CD14-positive monocyte (primary cell): ENCODE results near the gene HIBCH. TPM values are rescaled to one million over a fixed set of nuclear protein-coding genes. Genes with fewer than 3 reads are reported as not detected.

Source experiments
- DNase-seq, 3 donors: peaks; one replicate each; pipeline ENCODE4 v3.0.0-alpha.2; 2011 to 2022
- H2AFZ ChIP-seq: 2 replicates; pipeline ENCODE4 v1.6.0; 2012; ENCODE audit warnings: mild to moderate bottlenecking, low read depth, low read length, inconsistent platforms; ENCODE audit not compliant: insufficient read depth, poor library complexity, severe bottlenecking
- H3K27ac ChIP-seq, 2 donors: 1 replicate in 1 of 2; 2 replicates in 1 of 2; pipeline ENCODE4 v1.5.1; 2012 to 2013; ENCODE audit warnings: low read length in 2 of 2, control low read depth in 1 of 2, inconsistent platforms in 1 of 2, low read depth in 1 of 2, mild to moderate bottlenecking in 1 of 2
- H3K27me3 ChIP-seq, 2 donors: one replicate each; pipeline versions ENCODE4 v1.6.0 to v1.6.1; 2011 to 2013; ENCODE audit warnings: low read length in 2 of 2; ENCODE audit not compliant: control insufficient read depth in 2 of 2, insufficient read depth in 2 of 2
- H3K36me3 ChIP-seq, 2 donors: replicated peaks in 1 of 2; 1 replicate in 1 of 2; 2 replicates in 1 of 2; pipeline versions ENCODE4 v1.5.1 to v1.6.1; 2012 to 2013; ENCODE audit warnings: low read length in 2 of 2, control low read depth in 1 of 2, inconsistent platforms in 1 of 2, mild to moderate bottlenecking in 1 of 2; ENCODE audit not compliant: insufficient read depth in 2 of 2, control insufficient read depth in 1 of 2
- H3K4me1 ChIP-seq, 2 donors: 1 replicate in 1 of 2; 2 replicates in 1 of 2; pipeline versions ENCODE4 v1.5.1 to v1.6.1; 2012 to 2013; ENCODE audit warnings: low read length in 2 of 2, control low read depth in 1 of 2, inconsistent platforms in 1 of 2, mild to moderate bottlenecking in 1 of 2, moderate library complexity in 1 of 2; ENCODE audit not compliant: insufficient read depth in 2 of 2, control insufficient read depth in 1 of 2
- H3K4me2 ChIP-seq: replicated peaks from 2 replicates; pipeline ENCODE3; 2012; ENCODE audit warnings: low read length, moderate library complexity, mild to moderate bottlenecking; ENCODE audit not compliant: poor library complexity, severe bottlenecking; ENCODE audit errors: extremely low read depth
- H3K4me3 ChIP-seq, 3 experiments: fragments of 200-600 bp in 1 of 3; sonication (generic) in 1 of 3; replicated peaks in 1 of 3; 1 replicate in 2 of 3; 2 replicates in 1 of 3; pipeline ENCODE4 v1.5.1; 2011 to 2013; ENCODE audit warnings: low read length in 3 of 3, mild to moderate bottlenecking in 3 of 3, control low read depth in 2 of 3, low read depth in 2 of 3, inconsistent platforms in 1 of 3, moderate library complexity in 1 of 3
- H3K79me2 ChIP-seq: 2 replicates; pipeline ENCODE4 v1.6.0; 2012; ENCODE audit warnings: mild to moderate bottlenecking, control low read depth, inconsistent platforms, low read length, moderate library complexity; ENCODE audit not compliant: insufficient read depth
- H3K9ac ChIP-seq: 2 replicates; pipeline ENCODE4 v1.6.0; 2017; ENCODE audit warnings: low read length, mild to moderate bottlenecking; ENCODE audit not compliant: insufficient read depth, poor library complexity, severe bottlenecking
- H3K9me3 ChIP-seq, 2 donors: replicated peaks in 1 of 2; 1 replicate in 1 of 2; 2 replicates in 1 of 2; pipeline versions ENCODE4 v1.5.1 to v1.6.1; 2012 to 2013; ENCODE audit warnings: low read length in 2 of 2, control low read depth in 1 of 2; ENCODE audit not compliant: control insufficient read depth in 1 of 2, insufficient read depth in 1 of 2
- H4K20me1 ChIP-seq: 2 replicates; pipeline ENCODE4 v1.6.0; 2012; ENCODE audit warnings: mild to moderate bottlenecking, low read length, control low read depth, moderate library complexity; ENCODE audit not compliant: insufficient read depth
- H3K27ac Mint-ChIP-seq, 7 donors: one replicate each; pipeline ENCODE4 v1.8.0; 2020; ENCODE audit warnings: mild to moderate bottlenecking in 7 of 7, mixed read lengths in 7 of 7, moderate library complexity in 6 of 7, inconsistent platforms in 2 of 7
- H3K27me3 Mint-ChIP-seq, 3 donors: one replicate each; pipeline ENCODE4 v1.8.0; 2021 to 2022; ENCODE audit warnings: low read depth in 3 of 3, mild to moderate bottlenecking in 3 of 3, mixed read lengths in 3 of 3, moderate library complexity in 3 of 3, inconsistent platforms in 1 of 3
- H3K36me3 Mint-ChIP-seq, 2 donors: one replicate each; pipeline ENCODE4 v1.8.0; 2020; ENCODE audit warnings: mixed read lengths in 2 of 2, inconsistent platforms in 1 of 2, mild to moderate bottlenecking in 1 of 2
- H3K4me1 Mint-ChIP-seq: one replicate; pipeline ENCODE4 v1.8.0; 2020; ENCODE audit warnings: mild to moderate bottlenecking, mixed read lengths
- H3K4me3 Mint-ChIP-seq, 2 donors: one replicate each; pipeline ENCODE4 v1.8.0; 2020; ENCODE audit warnings: mild to moderate bottlenecking in 2 of 2, mixed read lengths in 2 of 2, moderate library complexity in 1 of 2
- H3K9me3 Mint-ChIP-seq, 7 donors: one replicate each; pipeline ENCODE4 v1.8.0; 2020 to 2022; ENCODE audit warnings: mixed read lengths in 7 of 7, mild to moderate bottlenecking in 6 of 7, moderate library complexity in 6 of 7, inconsistent platforms in 2 of 7
- WGBS: methylation state at CpG from one replicate; pipeline ENCODE4 v1.1.5; 2013; ENCODE audit warnings: missing lambda C conversion rate; ENCODE audit not compliant: insufficient coverage; 5-methylcytosine and 5-hydroxymethylcytosine counted together
- intact Hi-C, 2 donors: fragments of 100-400 bp; cut with micrococcal nuclease; formaldehyde crosslinking; loops; one replicate each; pipeline versions ENCODE4 v1.15.0 to v1.15.1; 2023
- polyA plus RNA-seq, 3 donors: library from polyadenylated mRNA; depleted of rRNA in 1 of 3; unstranded in 2 of 3; stranded (reverse) in 1 of 3; fragments of 300-500 nt in 2 of 3; fragments of >200 nt in 1 of 3; fragmentation: Illumina TruSeq in 2 of 3; gene quantifications; 1 replicate in 2 of 3; 2 replicates in 1 of 3; pipeline ENCODE4 v1.2.3, GENCODE V29; 2012 to 2021
- TF ChIP-seq, protein P1 (sequence below): fragments of 200-600 bp; IDR thresholded peaks from one replicate; pipeline ENCODE4 v1.8.0; 2022; ENCODE audit warnings: antibody characterized with exemption, mild to moderate bottlenecking

The HIBCH gene
- polyA plus RNA-seq, 3 donors, result 3.3 to 8.2 (median 7.3) TPM

DNA sequence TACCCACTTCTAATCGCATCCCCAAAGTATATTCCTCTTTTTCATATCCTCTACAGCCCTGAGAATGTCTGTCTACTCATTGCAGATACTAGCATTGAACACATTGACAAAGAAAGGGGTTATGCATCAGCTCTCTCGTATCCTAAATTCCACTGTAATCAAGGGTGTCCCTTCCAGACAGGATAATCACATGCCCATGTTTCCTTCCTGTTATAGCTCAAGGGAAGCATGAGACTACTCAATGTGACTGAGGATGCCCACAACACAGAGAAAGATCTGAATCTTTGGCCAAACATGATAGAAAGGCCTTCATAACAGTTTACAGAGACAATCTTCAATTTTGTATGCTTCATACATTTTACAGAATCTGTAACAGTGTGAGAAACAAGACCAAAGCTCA, 69.2 kb downstream of the HIBCH start:
- DNase-seq, result no peak
- H3K9ac ChIP-seq, result no peak overlapping the region
- intact Hi-C loops, result no loop called here
- no peak overlapping the region for H3K4me2 ChIP-seq
- Mint-ChIP-seq H3K36me3 (peaks cover 30 to 39% of the 10 kb centered on the region in 2 donors), H3K9me3 (peaks cover 0 to 1% (median 0%) of the 10 kb centered on the region in 7 donors), H3K27me3 (no peaks in the 10 kb centered on the region), H3K4me3 (no peak overlapping the region), H3K27ac (no peak overlapping the region), H3K4me1 (no peaks in the 10 kb centered on the region)
- H4K20me1 ChIP-seq, result no peaks in the 10 kb centered on the region
- H3K27ac ChIP-seq, result no peak overlapping the region
- H2AFZ ChIP-seq, result no peak overlapping the region
- H3K27me3 ChIP-seq, result no peaks in the 10 kb centered on the region
- H3K9me3 ChIP-seq, result no peaks in the 10 kb centered on the region
- H3K4me3 ChIP-seq, result no peak overlapping the region
- WGBS, result 90% methylated on average over 1 of the region's 2 CpGs
- TF ChIP-seq, protein P1, sequence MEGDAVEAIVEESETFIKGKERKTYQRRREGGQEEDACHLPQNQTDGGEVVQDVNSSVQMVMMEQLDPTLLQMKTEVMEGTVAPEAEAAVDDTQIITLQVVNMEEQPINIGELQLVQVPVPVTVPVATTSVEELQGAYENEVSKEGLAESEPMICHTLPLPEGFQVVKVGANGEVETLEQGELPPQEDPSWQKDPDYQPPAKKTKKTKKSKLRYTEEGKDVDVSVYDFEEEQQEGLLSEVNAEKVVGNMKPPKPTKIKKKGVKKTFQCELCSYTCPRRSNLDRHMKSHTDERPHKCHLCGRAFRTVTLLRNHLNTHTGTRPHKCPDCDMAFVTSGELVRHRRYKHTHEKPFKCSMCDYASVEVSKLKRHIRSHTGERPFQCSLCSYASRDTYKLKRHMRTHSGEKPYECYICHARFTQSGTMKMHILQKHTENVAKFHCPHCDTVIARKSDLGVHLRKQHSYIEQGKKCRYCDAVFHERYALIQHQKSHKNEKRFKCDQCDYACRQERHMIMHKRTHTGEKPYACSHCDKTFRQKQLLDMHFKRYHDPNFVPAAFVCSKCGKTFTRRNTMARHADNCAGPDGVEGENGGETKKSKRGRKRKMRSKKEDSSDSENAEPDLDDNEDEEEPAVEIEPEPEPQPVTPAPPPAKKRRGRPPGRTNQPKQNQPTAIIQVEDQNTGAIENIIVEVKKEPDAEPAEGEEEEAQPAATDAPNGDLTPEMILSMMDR, result no peak
- H3K36me3 ChIP-seq, result peaks cover 15 to 32% of the 10 kb centered on the region in 2 donors
- no peaks in the 10 kb centered on the region for H3K79me2 ChIP-seq
- no peaks in the 10 kb centered on the region for H3K4me1 ChIP-seq

DNA sequence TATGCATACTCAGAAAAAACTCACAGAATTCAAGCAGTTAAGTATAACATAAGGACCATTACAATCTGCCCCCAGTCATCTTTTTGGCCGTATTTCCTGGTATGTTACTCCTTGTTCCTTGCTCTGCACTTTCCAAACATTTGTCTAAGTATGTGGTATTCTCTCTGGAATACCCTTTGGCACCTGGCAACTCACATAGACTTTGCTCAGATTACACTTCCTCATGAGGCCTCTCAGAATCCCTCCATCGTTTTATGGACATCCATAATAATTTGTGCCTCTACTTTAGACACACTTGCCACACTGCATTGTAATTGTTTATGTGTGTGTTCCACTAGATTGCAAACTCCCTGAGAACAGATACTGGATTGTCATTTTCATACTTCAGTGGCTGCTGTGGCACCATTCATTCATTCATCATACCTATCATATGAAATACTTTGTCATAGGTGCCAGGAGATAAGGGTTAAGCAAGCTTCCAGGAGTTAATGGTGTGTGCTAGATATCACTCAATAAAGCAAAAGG, 84.0 kb downstream of the HIBCH start:
- peaks cover 1 to 13% of the 10 kb centered on the region in 2 donors for H3K36me3 Mint-ChIP-seq

More for the DNA sequence above, 84.0 kb downstream of the HIBCH start:
- DNase-seq, result no peak
- Histone ChIP-seq H3K79me2 (no peaks in the 10 kb centered on the region), H3K4me2 (no peak overlapping the region), H3K27me3 (no peaks in the 10 kb centered on the region), H3K4me1 (no peaks in the 10 kb centered on the region), H3K9ac (no peak overlapping the region), H3K9me3 (peaks cover 4 to 9% of the 10 kb centered on the region in 2 donors), H3K27ac (no peak overlapping the region), H4K20me1 (no peaks in the 10 kb centered on the region), H3K4me3 (no peak overlapping the region), H2AFZ (no peak overlapping the region), H3K36me3 (no peaks in the 10 kb centered on the region)
- Mint-ChIP-seq H3K9me3 (peaks cover 7 to 28% (median 10%) of the 10 kb centered on the region in 7 donors), H3K27ac (no peak overlapping the region), H3K27me3 (no peaks in the 10 kb centered on the region), H3K4me1 (no peaks in the 10 kb centered on the region), H3K4me3 (no peak overlapping the region)
- WGBS, result no CpG with 5 or more reads among the region's 2 CpGs
- TF ChIP-seq, protein P1, result no peak
- intact Hi-C loops, result no loop called here
